ENCODE measurements around the gene KLHL17.
"Not testable (repeated sequence)": the region's sequence is repeated elsewhere in the genome, so short reads cannot be mapped to it uniquely, and the experiment has no call there.

Gene KLHL17

DNA sequence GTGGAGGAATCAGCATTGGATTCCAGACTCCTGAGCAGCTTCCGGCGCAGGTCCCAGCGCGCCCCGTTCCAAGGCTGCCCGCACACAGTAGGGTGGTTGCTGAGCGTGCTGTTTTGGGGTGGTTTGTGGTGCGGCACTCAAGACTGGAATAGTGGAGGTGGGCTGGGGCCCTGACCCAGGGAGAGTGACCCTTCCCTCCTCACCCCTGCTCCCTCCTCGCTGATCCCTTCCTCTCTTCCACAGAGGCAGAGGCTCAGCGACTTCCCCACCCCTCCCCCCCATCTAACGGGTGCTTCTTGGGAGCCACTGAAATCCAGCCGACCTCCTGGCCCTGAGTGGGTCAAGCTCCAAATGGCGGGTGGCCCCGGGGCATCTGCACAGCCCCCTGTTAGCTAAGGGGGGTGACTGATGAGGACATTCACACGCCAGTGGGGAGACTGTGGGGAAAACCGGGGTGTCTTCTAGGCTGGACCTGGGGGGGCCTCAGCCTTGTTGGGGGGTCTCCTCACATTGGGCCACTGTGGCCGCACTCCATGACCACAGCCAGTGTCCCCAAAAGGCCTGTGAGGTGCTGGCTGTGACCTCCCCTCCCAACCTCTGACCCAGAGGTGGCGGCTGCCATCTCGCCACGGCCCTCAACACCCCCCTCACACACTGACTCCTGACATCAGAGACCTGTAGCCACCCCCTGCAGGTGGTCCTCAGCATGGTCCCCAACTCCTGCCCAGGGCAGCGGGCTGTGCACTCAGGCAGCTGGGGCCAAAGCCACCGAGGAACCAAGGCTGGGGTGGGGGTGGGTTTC, 43.4 kb downstream of the KLHL17 start:
- DNase-seq: no peak
- intact Hi-C loops (cut with DNase I): no loop called here

- DNase-seq: no peak
- intact Hi-C loops (cut with DNase I): no loop called here
Observed at GRCh38 chr1:1004420-1004779, 44.0 kb downstream of the KLHL17 start.

GRCh38 chr1:1004780-1005697, 44.7 kb downstream of the KLHL17 start:
- intact Hi-C loops (cut with DNase I): no loop called here
- no peak for DNase-seq

DNA sequence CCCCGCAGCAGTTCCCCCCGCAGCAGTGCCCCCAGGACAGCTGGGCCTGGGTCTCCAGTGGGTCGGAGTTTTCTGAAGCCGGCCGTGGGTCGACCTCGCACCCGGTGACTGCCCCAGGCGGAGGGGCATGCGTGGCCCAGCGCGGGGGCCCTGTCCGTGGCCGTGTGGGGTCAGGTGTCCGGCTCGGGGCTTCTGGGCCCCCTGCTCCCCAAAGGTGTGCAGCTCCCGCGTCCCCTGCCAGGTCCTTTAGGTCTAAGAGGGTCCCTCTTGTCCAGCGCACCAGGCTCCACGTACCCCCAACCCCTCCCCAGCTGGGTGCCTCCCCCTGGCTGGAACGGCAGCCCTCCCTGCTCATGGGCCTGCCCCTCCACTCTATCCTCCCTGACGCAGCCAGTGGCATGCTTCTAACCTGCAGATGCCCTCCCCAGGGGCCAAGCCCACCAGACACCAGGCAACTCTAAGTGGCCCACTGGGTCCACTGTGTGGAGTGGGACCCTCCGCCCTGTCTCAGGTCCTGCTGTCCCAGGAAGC, 45.5 kb downstream of the KLHL17 start:
- intact Hi-C loops (cut with DNase I): no loop called here
- DNase-seq: no peak

DNA sequence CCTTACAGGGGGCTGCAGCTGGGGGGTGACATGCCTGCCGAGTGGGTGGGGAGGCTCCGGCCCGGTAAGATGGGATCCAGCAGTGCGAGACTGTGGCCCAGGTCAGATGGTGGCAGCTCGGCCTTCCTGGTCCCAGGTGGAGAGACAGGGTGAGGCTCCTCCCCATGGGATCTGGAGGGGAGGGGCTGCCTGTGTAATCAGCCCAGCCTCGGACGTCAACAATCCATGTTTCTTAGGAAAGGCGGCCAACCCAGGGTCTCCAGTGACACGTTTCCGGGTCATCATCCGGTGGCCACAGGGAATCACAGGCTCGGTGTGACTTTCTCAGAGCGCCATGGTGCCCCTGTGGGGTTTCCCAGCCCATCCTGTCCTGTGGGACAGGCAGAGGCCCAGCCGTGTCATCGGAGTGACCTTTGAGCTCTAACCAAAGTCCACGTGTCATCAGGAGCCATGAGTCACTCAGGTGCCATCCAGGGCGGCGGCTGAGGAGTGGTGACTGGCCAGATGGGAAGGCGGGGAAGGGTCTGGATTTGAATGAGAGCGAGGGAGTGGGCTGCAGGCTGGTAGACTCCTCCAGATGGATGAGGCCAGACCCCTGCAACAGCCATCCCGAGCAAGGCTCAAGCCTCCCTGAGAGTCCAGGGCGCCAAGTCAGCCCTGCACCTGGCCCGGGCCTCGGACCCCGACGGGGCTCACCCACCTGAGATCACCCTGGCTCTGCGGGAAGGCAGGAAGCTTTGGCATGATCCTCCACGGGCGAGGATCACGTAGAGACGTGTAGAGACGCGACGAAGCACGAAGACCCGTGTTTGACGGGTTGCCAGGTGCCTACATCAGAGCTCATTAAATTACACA, 46.1 kb downstream of the KLHL17 start:
- intact Hi-C loops (cut with DNase I): no loop called here

GRCh38 chr1:1010131-1010530, 49.7 kb downstream of the KLHL17 start:
- intact Hi-C loops (cut with DNase I); DNase-seq: not testable (repeated sequence)

More for the DNA sequence above, 46.1 kb downstream of the KLHL17 start:
- no peak for DNase-seq

DNA sequence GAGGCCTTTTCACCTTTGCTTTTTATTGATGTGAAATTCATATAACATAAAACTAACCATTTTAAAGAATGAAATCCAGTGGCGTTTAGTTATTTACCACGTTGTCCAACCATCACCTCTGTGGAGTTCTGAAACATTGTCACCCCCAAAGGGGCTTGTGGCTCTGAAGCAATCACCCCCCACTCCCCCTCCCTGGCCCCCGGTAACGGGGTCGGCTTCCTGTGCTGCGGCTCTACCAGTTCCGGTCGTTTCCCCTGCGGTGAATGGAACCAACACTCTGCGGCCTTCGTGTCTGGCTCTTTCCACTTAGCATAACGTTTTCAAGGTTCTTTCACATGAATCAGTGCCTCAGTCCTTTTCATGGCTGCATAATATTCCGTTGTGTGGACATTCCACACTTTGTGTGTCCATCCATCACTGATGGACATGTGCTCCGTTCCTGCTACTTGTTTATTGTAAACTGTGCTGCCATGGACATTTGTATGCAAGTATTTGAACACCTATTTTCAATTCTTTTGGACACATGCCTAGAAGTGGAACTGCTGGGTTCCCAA, 51.1 kb downstream of the KLHL17 start:
- intact Hi-C loops (cut with DNase I): no loop called here
- no peak for DNase-seq

DNA sequence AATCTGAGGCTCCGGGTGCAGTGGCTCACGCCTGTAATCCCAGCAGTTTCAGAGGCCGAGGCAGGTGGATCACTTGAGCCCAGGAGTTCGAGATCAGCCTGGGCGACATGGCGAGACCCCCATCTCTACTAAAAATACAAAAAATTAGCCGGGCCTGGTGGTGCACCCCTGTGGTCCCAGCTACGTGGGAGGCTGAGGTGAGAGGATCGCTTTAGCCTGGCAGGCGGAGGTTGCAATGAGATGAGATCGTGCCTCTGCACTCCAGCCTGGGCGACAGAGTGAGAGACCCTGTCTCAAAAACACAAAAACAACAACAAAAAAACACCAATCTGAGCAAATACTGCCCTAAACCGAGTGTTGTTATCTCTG, 52.3 kb downstream of the KLHL17 start:
- DNase-seq: peak in 1 of 42 donors; percentile 16
- intact Hi-C loops (cut with DNase I): not testable (repeated sequence)

DNA sequence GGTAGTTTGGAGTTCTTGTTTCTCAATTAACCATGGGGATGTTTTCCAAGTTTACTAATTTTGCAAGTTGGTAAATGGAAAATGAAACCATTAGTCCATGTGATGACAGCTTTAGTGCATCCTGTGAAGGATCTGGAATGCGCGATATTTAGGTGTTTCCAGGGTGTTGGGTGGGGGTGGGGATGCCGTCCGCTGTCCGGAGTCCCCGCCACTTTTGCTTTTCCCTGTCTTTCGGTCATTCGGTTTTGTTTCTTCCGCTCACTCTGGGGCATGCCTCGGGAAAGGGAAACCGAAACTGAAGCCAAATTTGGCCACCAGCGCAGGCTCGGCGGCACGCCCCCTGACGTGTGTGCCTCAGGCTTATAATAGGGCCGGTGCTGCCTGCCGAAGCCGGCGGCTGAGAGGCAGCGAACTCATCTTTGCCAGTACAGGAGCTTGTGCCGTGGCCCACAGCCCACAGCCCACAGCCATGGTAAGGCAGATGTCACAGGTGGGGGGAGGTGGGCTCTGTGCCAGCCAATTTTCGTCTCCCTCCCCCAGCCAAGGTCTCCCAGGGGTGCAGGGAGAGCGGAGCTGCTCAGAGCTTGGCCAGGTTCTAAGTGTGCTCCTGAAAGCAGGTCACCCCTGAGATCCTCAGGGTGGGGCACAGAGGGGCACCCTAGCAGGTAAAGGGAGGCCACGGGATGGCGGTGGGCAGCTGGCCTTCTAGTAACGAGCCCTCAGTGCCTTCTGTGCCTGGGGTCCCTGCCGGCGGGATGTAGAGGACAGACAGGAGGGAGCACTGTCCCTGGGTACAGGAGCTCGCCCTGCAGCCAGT, 52.9 kb downstream of the KLHL17 start, which contains the start of gene ISG15:
ISG15 (plus strand) TSS at position 393 of the 817 bp plus-strand sequence; CDS start at position 470, 77 bp downstream.
- DNase-seq: peak; percentile 63 to 92 (median 80)
- intact Hi-C loops (cut with DNase I): no loop called here

DNA sequence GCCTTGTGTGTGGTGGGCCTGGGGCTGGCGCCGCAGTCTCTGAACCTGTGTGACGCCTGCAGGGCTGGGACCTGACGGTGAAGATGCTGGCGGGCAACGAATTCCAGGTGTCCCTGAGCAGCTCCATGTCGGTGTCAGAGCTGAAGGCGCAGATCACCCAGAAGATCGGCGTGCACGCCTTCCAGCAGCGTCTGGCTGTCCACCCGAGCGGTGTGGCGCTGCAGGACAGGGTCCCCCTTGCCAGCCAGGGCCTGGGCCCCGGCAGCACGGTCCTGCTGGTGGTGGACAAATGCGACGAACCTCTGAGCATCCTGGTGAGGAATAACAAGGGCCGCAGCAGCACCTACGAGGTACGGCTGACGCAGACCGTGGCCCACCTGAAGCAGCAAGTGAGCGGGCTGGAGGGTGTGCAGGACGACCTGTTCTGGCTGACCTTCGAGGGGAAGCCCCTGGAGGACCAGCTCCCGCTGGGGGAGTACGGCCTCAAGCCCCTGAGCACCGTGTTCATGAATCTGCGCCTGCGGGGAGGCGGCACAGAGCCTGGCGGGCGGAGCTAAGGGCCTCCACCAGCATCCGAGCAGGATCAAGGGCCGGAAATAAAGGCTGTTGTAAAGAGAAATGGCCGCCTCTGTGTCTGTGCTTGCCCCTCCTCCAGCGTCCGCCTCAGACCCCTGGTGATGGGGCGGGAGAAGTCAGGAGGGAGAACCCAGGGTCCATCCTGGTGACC, 53.7 kb downstream of the KLHL17 start:
- DNase-seq: peak in 5 of 42 donors; percentile 8 to 39 (median 16)
- intact Hi-C loops (cut with DNase I): no loop called here

DNA sequence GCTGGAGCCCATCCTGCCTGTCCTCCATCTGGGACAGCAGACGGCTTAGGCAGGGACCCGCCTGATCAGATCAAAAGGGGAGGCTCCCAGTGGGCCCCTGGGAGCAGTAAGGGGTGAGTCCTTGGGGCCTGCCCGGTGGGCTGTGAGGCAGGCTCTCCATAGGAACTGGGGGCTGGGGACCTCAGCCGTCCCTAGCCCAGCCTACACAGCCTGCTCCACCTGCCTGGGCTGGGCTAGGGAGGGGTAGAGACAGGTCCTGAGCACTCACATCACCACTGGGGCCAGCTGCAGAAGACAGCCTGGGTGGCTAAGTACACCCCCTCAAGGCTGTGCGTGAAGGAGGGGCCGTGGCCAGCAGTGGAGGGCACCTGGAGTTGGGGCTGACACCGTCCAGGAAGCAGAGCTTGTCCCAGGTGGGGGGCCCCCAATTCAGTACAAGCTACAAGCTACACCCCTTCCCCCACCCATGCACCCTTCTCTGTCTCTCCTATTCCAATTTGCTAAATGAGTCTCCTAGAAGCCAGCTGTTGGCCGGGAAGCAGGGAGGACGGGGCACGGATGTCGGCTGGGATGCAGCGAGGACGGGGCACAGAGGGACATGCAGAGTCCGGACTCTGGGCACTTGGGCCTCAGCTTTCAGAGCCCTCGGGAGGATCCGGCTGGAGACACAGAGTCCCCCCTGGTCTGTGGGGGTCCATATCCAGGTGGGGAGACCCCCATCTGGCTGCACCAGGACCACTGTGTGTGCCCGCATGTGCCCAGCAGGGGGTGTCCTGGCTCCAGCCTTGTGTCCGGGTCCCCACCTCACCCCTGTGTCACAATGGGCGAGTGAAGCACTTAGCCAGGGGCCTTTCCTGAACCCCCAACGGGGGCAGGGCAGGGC, 54.7 kb downstream of the KLHL17 start:
- intact Hi-C loops (cut with DNase I): no loop called here
- DNase-seq: peak in 6 of 42 donors; percentile 3 to 63 (median 38)
